Esophagus muscularis mucosa (tissue), 4 donors: ENCODE data around the gene ZNF416. TPM values are rescaled to one million over a fixed set of nuclear protein-coding genes. Genes with fewer than 3 reads are reported as not detected.

ENCODE experiments used
- DNase-seq: peaks from one replicate; pipeline ENCODE4 v3.0.0-alpha.2; 2017; ENCODE audit errors: extremely low spot score
- H3K27ac ChIP-seq, 4 donors: fragments of 200-600 bp; sonication (generic); replicated peaks in 1 of 4; 1 replicate in 3 of 4; 2 replicates in 1 of 4; pipeline ENCODE4 v1.5.1; 2016 to 2019; ENCODE audit warnings: mild to moderate bottlenecking in 1 of 4
- H3K27me3 ChIP-seq, 4 donors: fragments of 200-600 bp; sonication (generic); one replicate each; pipeline versions ENCODE4 v1.5.1 to v1.6.0; 2016 to 2019
- H3K36me3 ChIP-seq, 4 donors: fragments of 200-600 bp; sonication (generic); one replicate each; pipeline ENCODE4 v1.5.1; 2016 to 2019
- H3K4me1 ChIP-seq, 4 donors: fragments of 200-600 bp; sonication (generic); one replicate each; pipeline ENCODE4 v1.5.1; 2016 to 2019
- H3K4me3 ChIP-seq, 4 donors: fragments of 200-600 bp; sonication (generic); 1 replicate in 2 of 4; 2 replicates in 2 of 4; pipeline ENCODE4 v1.5.1; 2016 to 2019; ENCODE audit warnings: mild to moderate bottlenecking in 4 of 4, moderate library complexity in 1 of 4
- H3K9me3 ChIP-seq, 4 donors: fragments of 200-600 bp; sonication (generic); 1 replicate in 3 of 4; 2 replicates in 1 of 4; pipeline ENCODE4 v1.5.1; 2016 to 2019
- EP300 ChIP-seq: sonication (generic); formaldehyde crosslinking; IDR thresholded peaks from one replicate; pipeline ENCODE4 v1.6.1; 2017; ENCODE audit warnings: antibody characterized with exemption
- POLR2A ChIP-seq: fragments of 450-650 bp; IDR thresholded peaks from one replicate; pipeline ENCODE4 v1.6.1; 2017; ENCODE audit warnings: antibody characterized with exemption, moderate library complexity, mild to moderate bottlenecking, low read depth
- POLR2AphosphoS5 ChIP-seq, 2 donors: sonication (generic); formaldehyde crosslinking; IDR thresholded peaks; one replicate each; pipeline ENCODE4 v1.6.1; 2017; ENCODE audit warnings: antibody characterized with exemption in 2 of 2
- WGBS: methylation state at CpG from one replicate; pipeline ENCODE4 v1.1.5; 2018; 5-methylcytosine and 5-hydroxymethylcytosine counted together
- intact Hi-C: fragments of 100-400 bp; cut with DNase I; formaldehyde crosslinking; loops from one replicate; pipeline ENCODE4 v1.15.1; 2023
- total RNA-seq, 4 donors: library from RNA; depleted of rRNA; stranded (reverse); fragments of >200 nt; gene quantifications; one replicate each; pipeline versions ENCODE4 v1.1.0 to v1.2.1, GENCODE V29; 2016
- TF ChIP-seq, protein P1 (sequence below), 3 experiments: fragments of 200-600 bp in 2 of 3; fragments of 450-650 bp in 1 of 3; sonication (generic) in 2 of 3; IDR thresholded peaks; one replicate each; pipeline ENCODE4 v1.5.1; 2017 to 2019; ENCODE audit warnings: antibody characterized with exemption in 3 of 3, mild to moderate bottlenecking in 2 of 3, moderate library complexity in 1 of 3

ZNF416 gene
- total RNA-seq, 4 donors from 2014 or later, result 3.3 to 6.0 (median 4.9) TPM

- 0% methylated on average over 12 of the region's 64 CpGs for WGBS
- Histone ChIP-seq H3K4me3 (peak within 1 kb of the TSS; percentile 82 to 99 (median 92)), H3K27ac (peak within 1 kb of the TSS; percentile 74 to 81 (median 80)), H3K36me3 (peaks cover 33 to 39% (median 39%) of the 10 kb centered on the region in 4 donors), H3K27me3 (no peaks in the 10 kb centered on the region), H3K4me1 (peaks cover 4 to 23% (median 14%) of the 10 kb centered on the region in 4 donors), H3K9me3 (peaks cover 14 to 53% (median 48%) of the 10 kb centered on the region in 4 donors)
- intact Hi-C loops, result no loop called here
- no peak for TF ChIP-seq EP300
- TF ChIP-seq, protein P1, sequence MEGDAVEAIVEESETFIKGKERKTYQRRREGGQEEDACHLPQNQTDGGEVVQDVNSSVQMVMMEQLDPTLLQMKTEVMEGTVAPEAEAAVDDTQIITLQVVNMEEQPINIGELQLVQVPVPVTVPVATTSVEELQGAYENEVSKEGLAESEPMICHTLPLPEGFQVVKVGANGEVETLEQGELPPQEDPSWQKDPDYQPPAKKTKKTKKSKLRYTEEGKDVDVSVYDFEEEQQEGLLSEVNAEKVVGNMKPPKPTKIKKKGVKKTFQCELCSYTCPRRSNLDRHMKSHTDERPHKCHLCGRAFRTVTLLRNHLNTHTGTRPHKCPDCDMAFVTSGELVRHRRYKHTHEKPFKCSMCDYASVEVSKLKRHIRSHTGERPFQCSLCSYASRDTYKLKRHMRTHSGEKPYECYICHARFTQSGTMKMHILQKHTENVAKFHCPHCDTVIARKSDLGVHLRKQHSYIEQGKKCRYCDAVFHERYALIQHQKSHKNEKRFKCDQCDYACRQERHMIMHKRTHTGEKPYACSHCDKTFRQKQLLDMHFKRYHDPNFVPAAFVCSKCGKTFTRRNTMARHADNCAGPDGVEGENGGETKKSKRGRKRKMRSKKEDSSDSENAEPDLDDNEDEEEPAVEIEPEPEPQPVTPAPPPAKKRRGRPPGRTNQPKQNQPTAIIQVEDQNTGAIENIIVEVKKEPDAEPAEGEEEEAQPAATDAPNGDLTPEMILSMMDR (IDR thresholded peaks at IDR 0.05), result peak in 1 of 3 experiments; percentile 27
- TF ChIP-seq POLR2AphosphoS5 (IDR thresholded peaks at IDR 0.05), result peak; percentile 71 to 86
- no peak for TF ChIP-seq POLR2A
- peak; percentile 96 for DNase-seq
Measured at GRCh38 chr19:57613941-57614743, 35.4 kb upstream of the ZNF416 start, which contains the start of gene ZNF134. Gene ZNF134 (plus strand): TSS chr19:57614242. CDS start chr19:57619469, 5,227 bp downstream.

GRCh38 chr19:57611113-57611512 is 32.4 kb upstream of the ZNF416 start:
- no peak overlapping the region for H3K27ac ChIP-seq
- no peaks in the 10 kb centered on the region for H3K27me3 ChIP-seq
- TF ChIP-seq EP300 (no peak), POLR2AphosphoS5 (IDR thresholded peaks at IDR 0.05) (no peak), POLR2A (no peak)
- TF ChIP-seq, protein P1 (IDR thresholded peaks at IDR 0.05), result no peak
- peaks cover 4 to 50% (median 36%) of the 10 kb centered on the region in 4 donors for H3K9me3 ChIP-seq
- peaks cover 10 to 32% (median 25%) of the 10 kb centered on the region in 4 donors for H3K36me3 ChIP-seq
- intact Hi-C loops, result no loop called here
- no peak for DNase-seq
- 86% methylated on average over 4 of the region's 4 CpGs for WGBS
- peaks cover 4 to 23% (median 14%) of the 10 kb centered on the region in 4 donors for H3K4me1 ChIP-seq
- no peak overlapping the region for H3K4me3 ChIP-seq

- peaks cover 4 to 72% (median 52%) of the 10 kb centered on the region in 4 donors for H3K9me3 ChIP-seq
- TF ChIP-seq POLR2A (no peak), EP300 (no peak), POLR2AphosphoS5 (IDR thresholded peaks at IDR 0.05) (no peak)
- TF ChIP-seq, protein P1 (IDR thresholded peaks at IDR 0.05), result no peak
- H3K36me3 ChIP-seq, result peaks cover 26 to 54% (median 47%) of the 10 kb centered on the region in 4 donors
- no peak overlapping the region for H3K4me3 ChIP-seq
- 100% methylated on average over 5 of the region's 5 CpGs for WGBS
- intact Hi-C loops, result no loop called here
- no peak overlapping the region for H3K27ac ChIP-seq
- no peaks in the 10 kb centered on the region for H3K27me3 ChIP-seq
- no peaks in the 10 kb centered on the region for H3K4me1 ChIP-seq
- DNase-seq, result no peak
Measured at GRCh38 chr19:57606931-57607330, 28.2 kb upstream of the ZNF416 start.

DNA sequence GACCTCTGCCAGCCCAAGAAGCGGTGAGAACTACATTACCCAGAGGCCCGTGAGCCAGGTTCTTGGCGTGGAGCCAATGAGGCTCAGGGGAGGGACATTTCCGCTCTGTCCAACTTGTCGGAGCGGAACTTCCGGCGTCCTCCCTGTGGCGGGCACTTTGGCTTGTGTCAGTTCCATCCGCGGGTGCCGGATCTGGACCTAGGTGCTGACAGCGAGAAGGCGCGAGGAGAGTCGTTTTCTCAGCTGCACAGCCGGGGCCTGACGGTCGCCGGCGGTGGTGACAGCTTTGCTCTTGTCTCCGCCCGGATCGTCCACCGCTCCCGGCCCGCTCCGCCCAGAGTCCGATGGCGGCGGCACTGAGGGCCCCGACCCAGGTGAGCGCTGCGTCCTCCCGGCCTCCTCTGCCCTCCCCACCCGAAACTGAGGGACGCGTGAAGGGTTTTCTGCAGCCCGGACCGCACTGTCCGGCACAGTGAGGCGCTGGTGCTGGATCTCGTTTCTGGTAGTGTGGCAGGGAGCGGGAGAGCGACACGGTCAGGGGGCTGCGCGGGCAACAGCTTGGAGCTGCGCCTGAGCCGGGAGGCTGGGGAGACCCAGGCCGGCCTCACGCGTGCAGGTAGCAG is 21.2 kb upstream of the ZNF416 start, which contains the start of gene ZNF530:
TSS of gene ZNF530 (plus strand) at position 125 of the 623 bp plus-strand sequence. CDS start 4,461 bp downstream, outside the sequence.
- peak; percentile 88 to 95 for TF ChIP-seq POLR2AphosphoS5 (IDR thresholded peaks at IDR 0.05)
- TF ChIP-seq, protein P1 (IDR thresholded peaks at IDR 0.05), result no peak
- WGBS, result under 1% methylated on average over 17 of the region's 53 CpGs
- Histone ChIP-seq H3K4me1 (peaks cover 7 to 20% (median 20%) of the 10 kb centered on the region in 4 donors), H3K27ac (peak within 1 kb of the TSS; percentile 47 to 70 (median 60)), H3K27me3 (no peaks in the 10 kb centered on the region), H3K36me3 (peaks cover 7 to 23% (median 16%) of the 10 kb centered on the region in 4 donors), H3K4me3 (peak within 1 kb of the TSS; percentile 79 to 91 (median 83)), H3K9me3 (peaks cover 0 to 35% (median 20%) of the 10 kb centered on the region in 4 donors)
- DNase-seq, result peak; percentile 98
- intact Hi-C loops, result no loop called here
